WTC11 (cell line): ENCODE measurements around the gene ASB15. TPM values are rescaled to one million over a fixed set of nuclear protein-coding genes. Genes with fewer than 3 reads are reported as not detected.

Experiments
- ATAC-seq: fragments of 200-7000 bp; cut with Tn5 transposase; 2 replicates; pipeline ENCODE4 v1.10.0; 2021; ENCODE audit warnings: mild to moderate bottlenecking, moderate library complexity
- CTCF ChIA-PET: fragments of 300-600 bp; sonication (Branson Sonifier 250); formaldehyde crosslinking; loops from one replicate; lab custom pipeline; 2021; ENCODE audit warnings: antibody characterized with exemption; lab: Charles Lee
- POLR2A ChIA-PET: fragments of 350-600 bp; sonication (Branson Sonifier 250); formaldehyde crosslinking; loops from one replicate; lab custom pipeline; 2021; ENCODE audit warnings: antibody characterized with exemption; lab: Charles Lee
- DNase-seq: peaks from one replicate; pipeline ENCODE4 v3.0.0; 2021; ENCODE audit warnings: low spot score
- H3K27ac Mint-ChIP-seq: 2 replicates; pipeline ENCODE4 v1.8.0; 2021; ENCODE audit warnings: mixed read lengths
- H3K27me3 Mint-ChIP-seq: 2 replicates; pipeline ENCODE4 v1.8.0; 2021; ENCODE audit warnings: low read depth, mild to moderate bottlenecking, moderate library complexity, mixed read lengths
- H3K36me3 Mint-ChIP-seq: 2 replicates; pipeline ENCODE4 v1.8.0; 2021; ENCODE audit warnings: mixed read lengths
- H3K4me1 Mint-ChIP-seq: 2 replicates; pipeline ENCODE4 v1.8.0; 2022; ENCODE audit warnings: mixed read lengths
- H3K4me3 Mint-ChIP-seq: 2 replicates; pipeline ENCODE4 v1.8.0; 2021; ENCODE audit warnings: mild to moderate bottlenecking, moderate library complexity, mixed read lengths
- H3K9me3 Mint-ChIP-seq: 2 replicates; pipeline ENCODE4 v1.8.0; 2021; ENCODE audit warnings: mixed read lengths
- E2F5 ChIP-seq: sonication (generic); formaldehyde crosslinking; IDR thresholded peaks from 2 replicates; pipeline ENCODE4 v1.8.1; 2022; ENCODE audit warnings: mild to moderate bottlenecking, moderate library complexity, missing genetic modification reagents
- ELF4 ChIP-seq: sonication (generic); formaldehyde crosslinking; IDR thresholded peaks from 2 replicates; pipeline ENCODE4 v1.8.1; 2022; ENCODE audit warnings: low read depth, mild to moderate bottlenecking, moderate library complexity, missing genetic modification reagents
- FOXJ3 ChIP-seq: sonication (generic); formaldehyde crosslinking; IDR thresholded peaks from 2 replicates; pipeline ENCODE4 v1.9.0; 2021; ENCODE audit warnings: missing genetic modification reagents, mild to moderate bottlenecking, borderline replicate concordance
- FOXK1 ChIP-seq: sonication (generic); formaldehyde crosslinking; IDR thresholded peaks from 2 replicates; pipeline ENCODE4 v1.8.0; 2022; ENCODE audit warnings: mild to moderate bottlenecking, moderate library complexity, missing genetic modification reagents
- GABPB1 ChIP-seq: sonication (generic); formaldehyde crosslinking; IDR thresholded peaks from 2 replicates; pipeline ENCODE4 v1.8.1; 2023; ENCODE audit warnings: mild to moderate bottlenecking, missing genetic modification reagents
- NR3C1 ChIP-seq: sonication (generic); formaldehyde crosslinking; conservative IDR thresholded peaks from 2 replicates; pipeline ENCODE4 v1.8.1; 2023; ENCODE audit warnings: low read depth, mild to moderate bottlenecking, missing genetic modification reagents
- PRDM15 ChIP-seq: sonication (generic); formaldehyde crosslinking; IDR thresholded peaks from 2 replicates; pipeline ENCODE4 v1.8.0; 2022; ENCODE audit warnings: missing genetic modification reagents
- ZBTB21 ChIP-seq: sonication (generic); formaldehyde crosslinking; IDR thresholded peaks from 2 replicates; pipeline ENCODE4 v1.8.1; 2023; ENCODE audit warnings: mild to moderate bottlenecking, missing genetic modification reagents, borderline replicate concordance
- ZBTB43 ChIP-seq: sonication (generic); formaldehyde crosslinking; IDR thresholded peaks from 2 replicates; pipeline ENCODE4 v1.8.1; 2023; ENCODE audit warnings: mild to moderate bottlenecking, missing genetic modification reagents
- ZNF138 ChIP-seq: sonication (generic); formaldehyde crosslinking; conservative IDR thresholded peaks from 2 replicates; pipeline ENCODE4 v1.8.1; 2022; ENCODE audit warnings: mild to moderate bottlenecking, moderate library complexity, missing genetic modification reagents
- ZNF219 ChIP-seq: sonication (generic); formaldehyde crosslinking; IDR thresholded peaks from 2 replicates; pipeline ENCODE4 v1.8.0; 2023; ENCODE audit warnings: missing genetic modification reagents, mild to moderate bottlenecking, borderline replicate concordance
- ZNF317 ChIP-seq: sonication (generic); formaldehyde crosslinking; IDR thresholded peaks from 2 replicates; pipeline ENCODE4 v1.8.1; 2023; ENCODE audit warnings: low read depth, mild to moderate bottlenecking, moderate library complexity, missing genetic modification reagents, borderline replicate concordance
- total RNA-seq: library from RNA; stranded (reverse); gene quantifications from 3 replicates; pipeline ENCODE4 v1.2.3, GENCODE V29; 2021
- TF ChIP-seq, protein P1 (sequence below): sonication (generic); formaldehyde crosslinking; conservative IDR thresholded peaks from 2 replicates; pipeline ENCODE4 v1.8.1; 2022; ENCODE audit warnings: mild to moderate bottlenecking, missing genetic modification reagents
- TF ChIP-seq, protein P2 (sequence below): sonication (generic); formaldehyde crosslinking; IDR thresholded peaks from 2 replicates; pipeline ENCODE4 v1.8.0; 2023; ENCODE audit warnings: mild to moderate bottlenecking, missing genetic modification reagents
- TF ChIP-seq, protein P3 (sequence below): sonication (generic); formaldehyde crosslinking; IDR thresholded peaks from 2 replicates; pipeline ENCODE4 v1.8.1; 2023; ENCODE audit warnings: mild to moderate bottlenecking, missing genetic modification reagents, borderline replicate concordance

Gene ASB15
- total RNA-seq, 1 experiment from 2014 or later: not detected

DNA sequence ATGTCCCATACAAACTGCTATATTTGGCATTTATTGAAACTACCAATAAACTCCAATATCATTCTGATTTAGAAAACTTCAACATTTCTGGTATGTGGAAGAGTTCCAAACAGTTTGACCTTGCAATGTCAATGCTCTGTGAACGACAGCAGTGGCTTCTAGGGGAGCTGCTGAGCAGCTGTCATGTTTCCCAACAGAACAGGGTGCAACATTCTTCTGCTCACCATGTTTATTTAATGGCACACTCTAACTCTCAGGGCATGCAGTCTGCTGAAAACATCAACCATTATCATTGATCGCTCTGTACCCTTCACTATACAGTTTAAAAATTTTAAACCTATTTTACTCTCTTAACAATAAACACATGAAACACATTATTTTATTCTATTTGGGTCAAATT, 79.9 kb downstream of the ASB15 start:
- CTCF ChIA-PET: interaction anchor here (1.2 to 2.0 kb wide), 4 partner anchors 20 to 57 kb away, joined by 3 to 49 read pairs (median 21); no protein-coding TSS in a partner anchor
- DNase-seq (no peak), ATAC-seq (no peak)
- no peaks in the 10 kb centered on the region for H3K9me3 Mint-ChIP-seq
- H3K4me1 Mint-ChIP-seq: peaks cover 6% of the 10 kb centered on the region; the same call in 1 of the 2 replicates
- peaks cover 6% of the 10 kb centered on the region for H3K36me3 Mint-ChIP-seq
- no peak overlapping the region for H3K27ac Mint-ChIP-seq
- H3K4me3 Mint-ChIP-seq: no peak overlapping the region
- no peaks in the 10 kb centered on the region for H3K27me3 Mint-ChIP-seq
- POLR2A ChIA-PET: no interaction called here
- TF ChIP-seq ZBTB21 (CRISPR knock-in tag): no peak
- no peak for TF ChIP-seq FOXK1
- no peak for TF ChIP-seq NR3C1 (CRISPR knock-in tag)
- no peak for TF ChIP-seq ZNF317 (CRISPR knock-in tag)
- TF ChIP-seq ZBTB43 (CRISPR knock-in tag): no peak
- no peak for TF ChIP-seq ELF4 (CRISPR knock-in tag)
- TF ChIP-seq E2F5 (CRISPR knock-in tag): no peak
- TF ChIP-seq ZNF138 (CRISPR knock-in tag): no peak
- TF ChIP-seq, protein P1, sequence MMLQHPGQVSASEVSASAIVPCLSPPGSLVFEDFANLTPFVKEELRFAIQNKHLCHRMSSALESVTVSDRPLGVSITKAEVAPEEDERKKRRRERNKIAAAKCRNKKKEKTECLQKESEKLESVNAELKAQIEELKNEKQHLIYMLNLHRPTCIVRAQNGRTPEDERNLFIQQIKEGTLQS (CRISPR knock-in tag): no peak
- no peak for TF ChIP-seq FOXJ3 (CRISPR knock-in tag)
- TF ChIP-seq ZNF219: no peak
- TF ChIP-seq GABPB1 (CRISPR knock-in tag): no peak
- TF ChIP-seq, protein P2, sequence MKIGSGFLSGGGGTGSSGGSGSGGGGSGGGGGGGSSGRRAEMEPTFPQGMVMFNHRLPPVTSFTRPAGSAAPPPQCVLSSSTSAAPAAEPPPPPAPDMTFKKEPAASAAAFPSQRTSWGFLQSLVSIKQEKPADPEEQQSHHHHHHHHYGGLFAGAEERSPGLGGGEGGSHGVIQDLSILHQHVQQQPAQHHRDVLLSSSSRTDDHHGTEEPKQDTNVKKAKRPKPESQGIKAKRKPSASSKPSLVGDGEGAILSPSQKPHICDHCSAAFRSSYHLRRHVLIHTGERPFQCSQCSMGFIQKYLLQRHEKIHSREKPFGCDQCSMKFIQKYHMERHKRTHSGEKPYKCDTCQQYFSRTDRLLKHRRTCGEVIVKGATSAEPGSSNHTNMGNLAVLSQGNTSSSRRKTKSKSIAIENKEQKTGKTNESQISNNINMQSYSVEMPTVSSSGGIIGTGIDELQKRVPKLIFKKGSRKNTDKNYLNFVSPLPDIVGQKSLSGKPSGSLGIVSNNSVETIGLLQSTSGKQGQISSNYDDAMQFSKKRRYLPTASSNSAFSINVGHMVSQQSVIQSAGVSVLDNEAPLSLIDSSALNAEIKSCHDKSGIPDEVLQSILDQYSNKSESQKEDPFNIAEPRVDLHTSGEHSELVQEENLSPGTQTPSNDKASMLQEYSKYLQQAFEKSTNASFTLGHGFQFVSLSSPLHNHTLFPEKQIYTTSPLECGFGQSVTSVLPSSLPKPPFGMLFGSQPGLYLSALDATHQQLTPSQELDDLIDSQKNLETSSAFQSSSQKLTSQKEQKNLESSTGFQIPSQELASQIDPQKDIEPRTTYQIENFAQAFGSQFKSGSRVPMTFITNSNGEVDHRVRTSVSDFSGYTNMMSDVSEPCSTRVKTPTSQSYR (CRISPR knock-in tag): no peak
- TF ChIP-seq, protein P3, sequence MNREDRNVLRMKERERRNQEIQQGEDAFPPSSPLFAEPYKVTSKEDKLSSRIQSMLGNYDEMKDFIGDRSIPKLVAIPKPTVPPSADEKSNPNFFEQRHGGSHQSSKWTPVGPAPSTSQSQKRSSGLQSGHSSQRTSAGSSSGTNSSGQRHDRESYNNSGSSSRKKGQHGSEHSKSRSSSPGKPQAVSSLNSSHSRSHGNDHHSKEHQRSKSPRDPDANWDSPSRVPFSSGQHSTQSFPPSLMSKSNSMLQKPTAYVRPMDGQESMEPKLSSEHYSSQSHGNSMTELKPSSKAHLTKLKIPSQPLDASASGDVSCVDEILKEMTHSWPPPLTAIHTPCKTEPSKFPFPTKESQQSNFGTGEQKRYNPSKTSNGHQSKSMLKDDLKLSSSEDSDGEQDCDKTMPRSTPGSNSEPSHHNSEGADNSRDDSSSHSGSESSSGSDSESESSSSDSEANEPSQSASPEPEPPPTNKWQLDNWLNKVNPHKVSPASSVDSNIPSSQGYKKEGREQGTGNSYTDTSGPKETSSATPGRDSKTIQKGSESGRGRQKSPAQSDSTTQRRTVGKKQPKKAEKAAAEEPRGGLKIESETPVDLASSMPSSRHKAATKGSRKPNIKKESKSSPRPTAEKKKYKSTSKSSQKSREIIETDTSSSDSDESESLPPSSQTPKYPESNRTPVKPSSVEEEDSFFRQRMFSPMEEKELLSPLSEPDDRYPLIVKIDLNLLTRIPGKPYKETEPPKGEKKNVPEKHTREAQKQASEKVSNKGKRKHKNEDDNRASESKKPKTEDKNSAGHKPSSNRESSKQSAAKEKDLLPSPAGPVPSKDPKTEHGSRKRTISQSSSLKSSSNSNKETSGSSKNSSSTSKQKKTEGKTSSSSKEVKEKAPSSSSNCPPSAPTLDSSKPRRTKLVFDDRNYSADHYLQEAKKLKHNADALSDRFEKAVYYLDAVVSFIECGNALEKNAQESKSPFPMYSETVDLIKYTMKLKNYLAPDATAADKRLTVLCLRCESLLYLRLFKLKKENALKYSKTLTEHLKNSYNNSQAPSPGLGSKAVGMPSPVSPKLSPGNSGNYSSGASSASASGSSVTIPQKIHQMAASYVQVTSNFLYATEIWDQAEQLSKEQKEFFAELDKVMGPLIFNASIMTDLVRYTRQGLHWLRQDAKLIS (CRISPR knock-in tag): no peak
- TF ChIP-seq PRDM15 (CRISPR knock-in tag): no peak
